MCF 10A (cell line): ENCODE data around the gene TANC1. TPM values are rescaled to one million over a fixed set of nuclear protein-coding genes. Genes with fewer than 3 reads are reported as not detected.
A peak's percentile ranks its signal among the peaks of the same experiment; 100 is the strongest.

ENCODE experiments used
- BruUV-seq: library from RNA; stranded (reverse); fragments of 400-500 nt; replicated peaks from 2 replicates; lab custom pipeline; 2021; lab: Mats Ljungman, UMichigan
- CTCF ChIA-PET: fragments of 300-600 bp; sonication (Branson Sonifier 250); formaldehyde crosslinking; extraction: SDS; loops from one replicate; lab custom pipeline; 2021; ENCODE audit warnings: antibody characterized with exemption, inconsistent platforms; lab: Yijun Ruan, JAX
- POLR2A ChIA-PET: fragments of 300-600, 350-650 bp; sonication (Branson Sonifier 250); formaldehyde crosslinking; extraction: SDS; loops from one replicate; lab custom pipeline; 2020; ENCODE audit warnings: antibody characterized with exemption, inconsistent platforms; lab: Yijun Ruan, JAX
- DNase-seq: peaks from one replicate; pipeline ENCODE4 v3.0.0-alpha.2; 2018; ENCODE audit not compliant: unreplicated experiment
- H3K27ac Mint-ChIP-seq: one replicate; pipeline ENCODE4 v1.8.0; 2022; ENCODE audit warnings: mild to moderate bottlenecking, low read depth, mixed read lengths; ENCODE audit not compliant: unreplicated experiment
- H3K27me3 Mint-ChIP-seq: one replicate; pipeline ENCODE4 v1.8.0; 2022; ENCODE audit warnings: mixed read lengths; ENCODE audit not compliant: insufficient read depth, unreplicated experiment
- H3K36me3 Mint-ChIP-seq: one replicate; pipeline ENCODE4 v1.8.0; 2022; ENCODE audit warnings: mild to moderate bottlenecking, moderate library complexity, mixed read lengths; ENCODE audit not compliant: insufficient read depth, unreplicated experiment
- H3K4me1 Mint-ChIP-seq: one replicate; pipeline ENCODE4 v1.8.0; 2022; ENCODE audit warnings: mixed read lengths; ENCODE audit not compliant: insufficient read depth, unreplicated experiment
- H3K4me3 Mint-ChIP-seq: one replicate; pipeline ENCODE4 v1.8.0; 2022; ENCODE audit warnings: mild to moderate bottlenecking, moderate library complexity, mixed read lengths; ENCODE audit not compliant: unreplicated experiment
- H3K9me3 Mint-ChIP-seq: one replicate; pipeline ENCODE4 v1.8.0; 2022; ENCODE audit warnings: mixed read lengths; ENCODE audit not compliant: unreplicated experiment
- CTCF ChIP-seq: fragments of 200-600 bp; IDR thresholded peaks from one replicate; pipeline ENCODE4 v1.8.0; 2022; ENCODE audit warnings: antibody characterized with exemption, mild to moderate bottlenecking; ENCODE audit not compliant: unreplicated experiment
- intact Hi-C: fragments of 100-400 bp; cut with micrococcal nuclease; formaldehyde crosslinking; loops from 2 replicates; pipeline ENCODE4 v1.14.1; 2022
- total RNA-seq: library from RNA; stranded (reverse); gene quantifications from 2 replicates; pipeline ENCODE4 v1.2.3, GENCODE V29; 2022

Gene TANC1
- total RNA-seq, 1 experiment from 2014 or later, result 35.3 TPM

DNA sequence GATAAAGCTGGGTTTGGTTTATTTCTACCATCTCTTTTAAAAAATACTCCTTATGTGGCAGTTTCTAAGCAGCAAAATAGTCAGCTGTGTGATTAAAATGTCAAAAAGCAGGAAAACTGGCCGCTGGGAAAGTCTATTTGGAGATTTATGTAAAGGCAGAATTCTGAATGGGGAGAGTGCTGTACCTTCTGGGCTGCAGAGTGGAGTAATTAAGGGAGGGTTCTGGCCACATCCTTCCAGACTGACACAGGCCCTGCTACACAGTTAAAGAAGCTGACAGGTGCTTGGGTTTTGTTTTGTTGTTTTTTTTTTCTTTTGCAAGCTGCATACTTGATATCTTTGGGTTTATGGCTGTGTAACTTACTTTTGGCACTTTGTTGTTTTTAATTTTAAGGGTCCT lies 160.8 kb downstream of the TANC1 start:
- Mint-ChIP-seq H3K27me3 (no peaks in the 10 kb centered on the region), H3K36me3 (peaks cover 27% of the 10 kb centered on the region), H3K27ac (peak overlapping the region; percentile 31), H3K4me3 (no peak overlapping the region), H3K4me1 (peaks cover 40% of the 10 kb centered on the region), H3K9me3 (no peaks in the 10 kb centered on the region)
- no TSS peak for BruUV-seq
- no peak for TF ChIP-seq CTCF
- intact Hi-C loops, result no loop called here
- CTCF ChIA-PET, result interaction anchor here (3.2 kb wide), 1 partner anchor 10 kb away, joined by 17 read pairs; no protein-coding TSS in a partner anchor
- POLR2A ChIA-PET, result interaction anchor here (0.9 to 1.3 kb wide), 2 partner anchors 9 to 1454 kb away, joined by 3 to 5 read pairs; no protein-coding TSS in a partner anchor
- no peak for DNase-seq

DNA sequence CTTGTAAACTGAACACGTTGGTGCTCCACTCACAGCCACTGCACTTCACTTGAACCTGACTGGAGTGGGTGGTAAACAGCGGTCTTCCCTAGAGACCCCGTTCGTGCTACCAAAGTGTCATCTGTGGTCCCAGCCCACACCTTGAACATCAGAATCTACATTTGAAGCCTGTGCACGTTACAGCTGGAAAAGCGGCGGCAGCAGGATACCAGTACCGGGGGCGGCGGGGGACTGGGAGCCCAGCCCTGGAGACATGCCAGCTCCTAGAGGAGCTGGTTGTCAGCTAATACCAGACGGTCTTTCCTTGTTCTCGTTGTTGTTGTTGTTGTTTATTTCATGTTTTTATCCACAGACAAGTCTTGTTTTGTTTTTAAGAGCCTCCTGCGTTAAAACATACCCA lies 161.4 kb downstream of the TANC1 start:
- no TSS peak for BruUV-seq
- POLR2A ChIA-PET, result interaction anchor here (0.5 to 1.3 kb wide), 6 partner anchors 8 to 1454 kb away, joined by 3 to 5 read pairs (median 3); no protein-coding TSS in a partner anchor
- DNase-seq, result no peak
- H3K27ac Mint-ChIP-seq, result peak overlapping the region; percentile 31
- H3K4me3 Mint-ChIP-seq, result no peak overlapping the region
- no peak for TF ChIP-seq CTCF
- H3K36me3 Mint-ChIP-seq, result peaks cover 27% of the 10 kb centered on the region
- H3K4me1 Mint-ChIP-seq, result peaks cover 34% of the 10 kb centered on the region
- H3K9me3 Mint-ChIP-seq, result no peaks in the 10 kb centered on the region
- no peaks in the 10 kb centered on the region for H3K27me3 Mint-ChIP-seq
- CTCF ChIA-PET, result interaction anchor here (3.2 kb wide), 1 partner anchor 10 kb away, joined by 17 read pairs; no protein-coding TSS in a partner anchor
- intact Hi-C loops, result no loop called here

- TF ChIP-seq CTCF, result no peak
- DNase-seq, result no peak
- no TSS peak for BruUV-seq
- peak overlapping the region; percentile 31 for H3K27ac Mint-ChIP-seq
- no peaks in the 10 kb centered on the region for H3K9me3 Mint-ChIP-seq
- H3K4me3 Mint-ChIP-seq, result no peak overlapping the region
- H3K36me3 Mint-ChIP-seq, result peaks cover 27% of the 10 kb centered on the region
- H3K4me1 Mint-ChIP-seq, result peaks cover 30% of the 10 kb centered on the region
- CTCF ChIA-PET, result interaction anchor here (0.5 to 3.2 kb wide), 4 partner anchors 11 to 594 kb away, joined by 3 to 17 read pairs (median 3); no protein-coding TSS in a partner anchor
- POLR2A ChIA-PET, result interaction anchor here (0.6 to 1.2 kb wide), 6 partner anchors 9 to 1453 kb away, joined by 3 to 4 read pairs (median 3); no protein-coding TSS in a partner anchor
- no peaks in the 10 kb centered on the region for H3K27me3 Mint-ChIP-seq
- intact Hi-C loops, result no loop called here
These were observed 161.9 kb downstream of the TANC1 start for GRCh38 chr2:159130302-159130701.

DNA sequence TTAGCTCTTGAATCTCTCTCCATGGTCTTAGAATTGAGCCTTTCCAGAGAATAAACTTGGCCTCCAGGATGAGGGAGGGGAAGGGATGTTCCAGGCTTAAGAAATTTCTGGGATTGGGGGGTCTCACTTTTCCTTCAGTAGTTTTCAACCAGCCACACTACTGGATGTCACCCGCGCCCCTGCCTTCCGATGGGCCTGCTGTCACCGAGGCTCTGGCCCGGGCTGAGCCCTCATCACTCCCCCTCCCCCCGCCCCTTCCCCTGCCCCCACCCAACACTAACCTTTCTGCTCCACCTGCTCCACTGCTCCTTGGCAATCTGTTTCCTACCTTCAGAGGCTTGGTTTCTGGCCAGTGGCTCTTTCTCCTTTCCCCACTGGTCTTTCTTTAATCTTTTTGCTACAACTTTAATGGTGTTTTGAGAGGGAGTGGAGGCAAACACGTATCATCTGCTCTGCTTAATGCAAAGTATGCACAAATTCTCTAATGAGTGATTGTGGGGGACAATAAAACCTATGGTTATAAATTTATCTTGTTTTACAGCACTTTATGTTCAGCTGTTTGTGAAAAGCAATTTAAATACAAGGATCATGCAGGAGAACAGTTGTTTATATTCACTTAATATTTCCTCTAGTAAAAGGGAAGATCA lies 162.9 kb downstream of the TANC1 start:
- H3K4me1 Mint-ChIP-seq, result peaks cover 36% of the 10 kb centered on the region

More for the DNA sequence above, 162.9 kb downstream of the TANC1 start:
- peak overlapping the region; percentile 82 for H3K27ac Mint-ChIP-seq
- no peaks in the 10 kb centered on the region for H3K9me3 Mint-ChIP-seq
- no peak for TF ChIP-seq CTCF
- intact Hi-C loops, result no loop called here
- ChIA-PET POLR2A (interaction anchor here (1.1 kb wide), 1 partner anchor 20 kb away, joined by 4 read pairs; no protein-coding TSS in a partner anchor), CTCF (interaction anchor here (0.6 to 3.2 kb wide), 3 partner anchors 12 to 96 kb away, joined by 3 to 17 read pairs (median 3); no protein-coding TSS in a partner anchor)
- DNase-seq, result no peak
- peaks cover 27% of the 10 kb centered on the region for H3K36me3 Mint-ChIP-seq
- no peak overlapping the region for H3K4me3 Mint-ChIP-seq
- BruUV-seq, result no TSS peak
- no peaks in the 10 kb centered on the region for H3K27me3 Mint-ChIP-seq
